Right renal pelvis (tissue), 4 donors: ENCODE measurements around the gene ZFHX3. TPM values are rescaled to one million over a fixed set of nuclear protein-coding genes. Genes with fewer than 3 reads are reported as not detected.

Source experiments
- DNase-seq, 4 donors: peaks; one replicate each; pipeline ENCODE4 v3.0.0-alpha.2; 2013; ENCODE audit warnings: low read depth in 4 of 4, low spot score in 3 of 4, missing footprints in 1 of 4
- polyA plus RNA-seq, 4 donors: library from polyadenylated mRNA; unstranded; fragments of 120-200 nt; gene quantifications; one replicate each; pipeline ENCODE4 v1.2.1, GENCODE V29; 2013; ENCODE audit not compliant: insufficient read length in 4 of 4

Gene ZFHX3
- polyA plus RNA-seq, 4 donors = 18.0 to 22.2 (median 19.4) TPM

GRCh38 chr16:73057291-73058210 is 9.6 kb upstream of the ZFHX3 start:
- no peak for DNase-seq

- no peak for DNase-seq
Measured at GRCh38 chr16:73056921-73057290, 9.0 kb upstream of the ZFHX3 start.

- DNase-seq = no peak
Measured at GRCh38 chr16:73056448-73056847, 8.5 kb upstream of the ZFHX3 start.

GRCh38 chr16:73054813-73055482 is 7.0 kb upstream of the ZFHX3 start:
- DNase-seq = no peak

GRCh38 chr16:73054498-73054812 is 6.5 kb upstream of the ZFHX3 start:
- DNase-seq = no peak

- DNase-seq = no peak
Measured at GRCh38 chr16:73054125-73054484, 6.2 kb upstream of the ZFHX3 start.

- no peak for DNase-seq
Measured at GRCh38 chr16:73053364-73054124, 5.6 kb upstream of the ZFHX3 start.

GRCh38 chr16:73053038-73053363 is 5.1 kb upstream of the ZFHX3 start:
- DNase-seq = no peak

- DNase-seq = no peak
Measured at GRCh38 chr16:73052576-73052975, 4.6 kb upstream of the ZFHX3 start.

- DNase-seq = no peak
Measured at GRCh38 chr16:73051961-73052360, 4.0 kb upstream of the ZFHX3 start.

- no peak for DNase-seq
Measured at GRCh38 chr16:73051226-73051625, 3.3 kb upstream of the ZFHX3 start.

GRCh38 chr16:73050201-73051099 is 2.5 kb upstream of the ZFHX3 start:
- no peak for DNase-seq

- DNase-seq = no peak
Measured at GRCh38 chr16:73049511-73049910, 1.6 kb upstream of the ZFHX3 start.

GRCh38 chr16:73049091-73049490 is 1.2 kb upstream of the ZFHX3 start:
- no peak for DNase-seq

GRCh38 chr16:73048292-73049080 is 558 bp upstream of the ZFHX3 start:
- no peak for DNase-seq

- no peak for DNase-seq
Measured at GRCh38 chr16:73047221-73047535, 750 bp downstream of the ZFHX3 start.

- DNase-seq = no peak
Measured at GRCh38 chr16:73046849-73047214, 1.1 kb downstream of the ZFHX3 start.

- no peak for DNase-seq
Measured at GRCh38 chr16:73046202-73046848, 1.6 kb downstream of the ZFHX3 start.

- no peak for DNase-seq
Measured at GRCh38 chr16:73043828-73044467, 4.0 kb downstream of the ZFHX3 start.
